Hematopoietic multipotent progenitor cell (in vitro differentiated cells): ENCODE data around the gene ATP13A2. TPM values are rescaled to one million over a fixed set of nuclear protein-coding genes. Genes with fewer than 3 reads are reported as not detected.

Experiments
- total RNA-seq: library from RNA; depleted of rRNA; stranded (reverse); fragments of >200 nt; gene quantifications from one replicate; pipeline ENCODE4 v1.2.3, GENCODE V29; 2012

Gene ATP13A2
- total RNA-seq, 1 donor = 63.3 TPM

Other genes starting within 250 kb of the ATP13A2 start
- gene RNU1-2, start 115.9 kb downstream of the ATP13A2 start, total RNA-seq = under 0.01 TPM
- 30.2 TPM for gene CROCC, start 90.0 kb downstream of the ATP13A2 start, total RNA-seq
- 8.1 TPM for gene MFAP2, start 31.3 kb downstream of the ATP13A2 start, total RNA-seq
- gene SDHB, start 42.1 kb upstream of the ATP13A2 start, total RNA-seq = 50.4 TPM
- 0.81 TPM for gene PADI2, start 107.5 kb upstream of the ATP13A2 start, total RNA-seq
- gene PADI1, start 193.2 kb upstream of the ATP13A2 start, total RNA-seq = not detected
- gene PADI3, start 237.2 kb upstream of the ATP13A2 start, total RNA-seq = 6.2 TPM